Smooth muscle cell (in vitro differentiated cells): ENCODE data around the gene BLOC1S4. TPM values are rescaled to one million over a fixed set of nuclear protein-coding genes. Genes with fewer than 3 reads are reported as not detected.

ENCODE experiments used
- DNase-seq: peaks from one replicate; lab custom pipeline; 2025; ENCODE audit not compliant: unreplicated experiment; lab: John Stamatoyannopoulos, UW
- H2AFZ ChIP-seq: fragments of 200-600 bp; sonication (generic); 2 replicates; pipeline ENCODE4 v1.6.0; 2016; ENCODE audit warnings: antibody characterized with exemption, low read depth, mild to moderate bottlenecking
- H3F3A ChIP-seq: fragments of 200-600 bp; sonication (generic); 2 replicates; pipeline ENCODE4 v1.6.0; 2017; ENCODE audit warnings: antibody characterized with exemption, low read depth
- H3K27ac ChIP-seq: fragments of 200-600 bp; sonication (generic); 2 replicates; pipeline ENCODE4 v1.5.1; 2016; ENCODE audit warnings: low read depth, mild to moderate bottlenecking
- H3K27me3 ChIP-seq: fragments of 200-600 bp; sonication (generic); 2 replicates; pipeline ENCODE4 v1.6.1; 2016; ENCODE audit warnings: low read depth, mild to moderate bottlenecking
- H3K36me3 ChIP-seq: fragments of 200-600 bp; sonication (generic); 2 replicates; pipeline ENCODE4 v1.5.1; 2016; ENCODE audit warnings: low read depth
- H3K4me1 ChIP-seq: fragments of 200-600 bp; sonication (generic); 2 replicates; pipeline ENCODE4 v1.5.1; 2016; ENCODE audit warnings: low read depth
- H3K4me2 ChIP-seq: fragments of 200-600 bp; sonication (generic); 2 replicates; pipeline ENCODE4 v1.6.0; 2016; ENCODE audit warnings: mild to moderate bottlenecking
- H3K4me3 ChIP-seq: fragments of 200-600 bp; sonication (generic); 2 replicates; pipeline ENCODE4 v1.5.1; 2016; ENCODE audit warnings: mild to moderate bottlenecking
- H3K79me2 ChIP-seq: fragments of 200-600 bp; sonication (generic); 2 replicates; pipeline ENCODE4 v1.6.0; 2016; ENCODE audit warnings: low read depth, mild to moderate bottlenecking
- H3K9ac ChIP-seq: fragments of 200-600 bp; sonication (generic); 2 replicates; pipeline ENCODE4 v1.6.0; 2016; ENCODE audit warnings: low read depth
- H3K9me3 ChIP-seq: fragments of 200-600 bp; sonication (generic); replicated peaks from 2 replicates; pipeline ENCODE4 v1.5.1; 2016; ENCODE audit warnings: low read depth
- H4K20me1 ChIP-seq: fragments of 200-600 bp; sonication (generic); 2 replicates; pipeline ENCODE4 v1.6.0; 2016; ENCODE audit warnings: low read depth
- WGBS: methylation state at CpG from one replicate; pipeline ENCODE4 v1.1.7; 2016; ENCODE audit warnings: low lambda C conversion rate; 5-methylcytosine and 5-hydroxymethylcytosine counted together
- polyA plus RNA-seq: library from polyadenylated mRNA; unstranded; fragments of >200 nt; fragmentation: Nextera tagmentation; extraction: Ambion mirVana; gene quantifications from 2 replicates; pipeline ENCODE4 v1.2.1, GENCODE V29; 2016
- total RNA-seq: library from RNA; depleted of rRNA; stranded (reverse); fragments of >200 nt; gene quantifications from 2 replicates; pipeline ENCODE4 v1.2.3, GENCODE V29; 2014
- TF ChIP-seq, protein P1 (sequence below): fragments of 200-600 bp; sonication (generic); IDR thresholded peaks from 2 replicates; pipeline ENCODE4 v1.5.1; 2017; ENCODE audit warnings: borderline replicate concordance, mild to moderate bottlenecking, antibody characterized with exemption; ENCODE audit not compliant: insufficient read depth, poor library complexity, severe bottlenecking

Gene BLOC1S4
- total and polyA plus RNA-seq, 2 experiments from 2014 or later: 21.8 to 41.8 TPM

DNA sequence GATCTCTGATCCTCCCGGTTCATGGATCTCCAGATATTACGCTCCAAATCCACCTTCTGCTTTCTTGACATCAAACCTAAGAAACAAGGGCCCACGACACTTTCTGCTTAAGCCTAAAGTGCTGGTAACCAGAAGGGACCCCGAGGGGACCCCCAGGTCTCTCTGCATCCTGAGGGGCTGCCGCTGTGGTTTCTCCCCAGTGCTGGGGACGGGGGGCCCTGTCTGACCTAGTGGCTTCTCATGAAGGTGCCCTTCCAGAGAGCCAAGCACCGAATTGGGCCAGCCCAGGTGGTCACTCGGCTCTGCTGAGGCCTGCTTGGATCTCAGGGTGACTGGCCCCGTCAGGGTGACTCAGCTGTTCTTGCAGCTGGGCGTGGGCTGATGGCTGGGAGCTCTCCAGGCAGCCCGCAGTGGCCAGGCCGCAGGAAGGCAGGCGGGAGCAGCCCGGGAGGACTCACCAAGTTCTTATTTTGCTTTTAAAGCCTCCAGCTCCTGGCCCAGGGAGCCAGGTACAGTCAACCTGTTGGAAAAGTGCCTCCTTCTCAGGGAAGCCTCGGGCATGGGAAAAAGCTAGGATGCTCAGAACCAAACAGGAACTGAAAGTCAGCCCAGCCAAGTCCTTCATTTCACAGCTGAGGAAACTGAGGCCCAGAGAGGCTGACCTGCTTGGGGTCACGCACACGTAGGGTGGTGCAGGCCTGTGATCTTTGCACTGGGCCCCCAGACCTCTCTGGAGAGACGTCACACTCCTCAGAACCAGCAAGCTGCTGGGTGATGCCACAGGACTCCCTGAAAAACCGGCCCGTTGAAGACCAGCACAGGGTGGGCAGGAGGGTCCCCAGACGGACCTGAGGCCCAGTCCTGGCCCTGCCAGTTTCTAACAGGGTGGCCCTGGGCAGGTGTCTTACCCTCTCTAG, 16.7 kb downstream of the BLOC1S4 start:
- Histone ChIP-seq H3F3A (peaks cover 7% of the 10 kb centered on the region), H3K79me2 (no peaks in the 10 kb centered on the region), H2AFZ (peak overlapping the region; percentile 24), H3K9me3 (no peaks in the 10 kb centered on the region), H4K20me1 (no peaks in the 10 kb centered on the region), H3K36me3 (no peaks in the 10 kb centered on the region), H3K9ac (peak overlapping the region; percentile 79), H3K27me3 (no peaks in the 10 kb centered on the region), H3K4me1 (peaks cover 10% of the 10 kb centered on the region), H3K4me3 (no peak overlapping the region), H3K4me2 (peak overlapping the region; percentile 62), H3K27ac (peak overlapping the region; percentile 82)
- DNase-seq: no peak
- whole genome bisulfite sequencing: 59% methylated on average over 21 of the region's 21 CpGs
- TF ChIP-seq, protein P1, sequence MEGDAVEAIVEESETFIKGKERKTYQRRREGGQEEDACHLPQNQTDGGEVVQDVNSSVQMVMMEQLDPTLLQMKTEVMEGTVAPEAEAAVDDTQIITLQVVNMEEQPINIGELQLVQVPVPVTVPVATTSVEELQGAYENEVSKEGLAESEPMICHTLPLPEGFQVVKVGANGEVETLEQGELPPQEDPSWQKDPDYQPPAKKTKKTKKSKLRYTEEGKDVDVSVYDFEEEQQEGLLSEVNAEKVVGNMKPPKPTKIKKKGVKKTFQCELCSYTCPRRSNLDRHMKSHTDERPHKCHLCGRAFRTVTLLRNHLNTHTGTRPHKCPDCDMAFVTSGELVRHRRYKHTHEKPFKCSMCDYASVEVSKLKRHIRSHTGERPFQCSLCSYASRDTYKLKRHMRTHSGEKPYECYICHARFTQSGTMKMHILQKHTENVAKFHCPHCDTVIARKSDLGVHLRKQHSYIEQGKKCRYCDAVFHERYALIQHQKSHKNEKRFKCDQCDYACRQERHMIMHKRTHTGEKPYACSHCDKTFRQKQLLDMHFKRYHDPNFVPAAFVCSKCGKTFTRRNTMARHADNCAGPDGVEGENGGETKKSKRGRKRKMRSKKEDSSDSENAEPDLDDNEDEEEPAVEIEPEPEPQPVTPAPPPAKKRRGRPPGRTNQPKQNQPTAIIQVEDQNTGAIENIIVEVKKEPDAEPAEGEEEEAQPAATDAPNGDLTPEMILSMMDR: no peak

- Histone ChIP-seq H3K36me3 (no peaks in the 10 kb centered on the region), H3K9me3 (no peaks in the 10 kb centered on the region), H3K27me3 (no peaks in the 10 kb centered on the region), H4K20me1 (no peaks in the 10 kb centered on the region), H3K27ac (peak overlapping the region; percentile 82), H3F3A (peaks cover 7% of the 10 kb centered on the region), H2AFZ (no peak overlapping the region), H3K9ac (no peak overlapping the region), H3K4me2 (no peak overlapping the region), H3K4me1 (peaks cover 10% of the 10 kb centered on the region), H3K79me2 (no peaks in the 10 kb centered on the region), H3K4me3 (no peak overlapping the region)
- TF ChIP-seq, protein P1: no peak
- 93% methylated on average over 27 of the region's 27 CpGs for WGBS
- no peak for DNase-seq
Observed at GRCh38 chr4:6733358-6734164, 17.6 kb downstream of the BLOC1S4 start.

DNA sequence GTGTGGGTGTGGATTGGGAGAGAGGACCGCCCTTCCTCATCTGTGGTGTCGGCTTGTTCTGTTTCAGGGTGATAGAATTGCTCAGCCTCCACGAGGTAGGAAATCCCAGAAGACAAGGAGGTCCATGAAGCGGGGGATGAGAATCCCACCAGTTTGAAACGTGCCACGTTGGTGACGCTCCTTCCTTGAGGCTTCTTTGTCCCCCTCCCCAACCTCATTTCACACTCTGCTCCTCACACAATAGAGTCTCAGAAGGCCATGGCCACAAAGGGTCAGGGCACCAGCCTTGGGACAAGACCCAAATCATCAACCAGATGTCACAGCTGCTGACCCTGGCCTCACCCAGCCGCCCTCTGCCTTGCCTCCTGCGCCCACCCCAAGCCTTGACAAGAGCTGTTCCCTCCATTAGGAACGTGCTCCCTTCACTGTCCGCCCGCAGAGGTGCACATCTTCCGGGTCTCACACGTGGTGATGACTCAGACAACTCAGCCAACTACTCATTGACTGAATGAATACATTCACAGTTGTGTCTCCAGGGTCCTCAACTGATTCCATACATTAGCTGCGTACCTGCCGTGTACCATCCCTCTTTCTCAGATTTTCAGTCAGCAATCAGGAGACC, 18.3 kb downstream of the BLOC1S4 start:
- no peak overlapping the region for H3K4me3 ChIP-seq
- H3K27me3 ChIP-seq: no peaks in the 10 kb centered on the region
- no peak overlapping the region for H3K9ac ChIP-seq
- 85% methylated on average over 16 of the region's 16 CpGs for WGBS
- no peaks in the 10 kb centered on the region for H3K79me2 ChIP-seq
- no peak overlapping the region for H3K4me2 ChIP-seq
- no peak overlapping the region for H3K27ac ChIP-seq
- H3K4me1 ChIP-seq: peaks cover 10% of the 10 kb centered on the region
- H4K20me1 ChIP-seq: no peaks in the 10 kb centered on the region
- DNase-seq: no peak
- no peak overlapping the region for H2AFZ ChIP-seq
- H3F3A ChIP-seq: peaks cover 7% of the 10 kb centered on the region
- TF ChIP-seq, protein P1: no peak
- H3K9me3 ChIP-seq: no peaks in the 10 kb centered on the region
- no peaks in the 10 kb centered on the region for H3K36me3 ChIP-seq
